Loucy (cell line): ENCODE measurements around the gene EXOC3L1.

Source experiments
- EZH2phosphoT487 ChIP-seq: fragments of 200-600 bp; IDR thresholded peaks from 2 replicates; pipeline ENCODE4 v1.6.1; 2018; ENCODE audit warnings: antibody characterized with exemption, mild to moderate bottlenecking, moderate library complexity, borderline replicate concordance
- TF ChIP-seq, protein P1 (sequence below): fragments of 200-600 bp; sonication (generic); conservative IDR thresholded peaks from 2 replicates; pipeline ENCODE4 v1.5.1; 2014; ENCODE audit warnings: mild to moderate bottlenecking, antibody characterized with exemption, low read length

GRCh38 chr16:67228905-67229304 lies 39.0 kb upstream of the EXOC3L1 start:
- TF ChIP-seq EZH2phosphoT487: no peak
- TF ChIP-seq, protein P1, sequence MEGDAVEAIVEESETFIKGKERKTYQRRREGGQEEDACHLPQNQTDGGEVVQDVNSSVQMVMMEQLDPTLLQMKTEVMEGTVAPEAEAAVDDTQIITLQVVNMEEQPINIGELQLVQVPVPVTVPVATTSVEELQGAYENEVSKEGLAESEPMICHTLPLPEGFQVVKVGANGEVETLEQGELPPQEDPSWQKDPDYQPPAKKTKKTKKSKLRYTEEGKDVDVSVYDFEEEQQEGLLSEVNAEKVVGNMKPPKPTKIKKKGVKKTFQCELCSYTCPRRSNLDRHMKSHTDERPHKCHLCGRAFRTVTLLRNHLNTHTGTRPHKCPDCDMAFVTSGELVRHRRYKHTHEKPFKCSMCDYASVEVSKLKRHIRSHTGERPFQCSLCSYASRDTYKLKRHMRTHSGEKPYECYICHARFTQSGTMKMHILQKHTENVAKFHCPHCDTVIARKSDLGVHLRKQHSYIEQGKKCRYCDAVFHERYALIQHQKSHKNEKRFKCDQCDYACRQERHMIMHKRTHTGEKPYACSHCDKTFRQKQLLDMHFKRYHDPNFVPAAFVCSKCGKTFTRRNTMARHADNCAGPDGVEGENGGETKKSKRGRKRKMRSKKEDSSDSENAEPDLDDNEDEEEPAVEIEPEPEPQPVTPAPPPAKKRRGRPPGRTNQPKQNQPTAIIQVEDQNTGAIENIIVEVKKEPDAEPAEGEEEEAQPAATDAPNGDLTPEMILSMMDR: no peak
